HepG2 (cell line): Measurements from ENCODE around the gene PPP1R13L. TPM values are rescaled to one million over a fixed set of nuclear protein-coding genes. Genes with fewer than 3 reads are reported as not detected.

Experiments
- ATAC-seq: fragments of 200-7000 bp; cut with Tn5 transposase; 3 replicates; pipeline ENCODE4 v1.9.1; 2020; ENCODE audit warnings: mild to moderate bottlenecking, moderate library complexity
- BruUV-seq: library from RNA; stranded (reverse); fragments of 400-500 nt; replicated peaks from 2 replicates; lab custom pipeline; 2021; lab: Mats Ljungman, UMichigan
- CTCF ChIA-PET: fragments of 300-600 bp; formaldehyde crosslinking; extraction: SDS; loops from one replicate; lab custom pipeline; 2021; ENCODE audit warnings: low total read pairs, inconsistent platforms, low intra/inter-chr PET ratio; lab: Yijun Ruan, JAX
- POLR2A ChIA-PET: fragments of 350-600 bp; sonication (Branson Sonifier 250); formaldehyde crosslinking; loops from one replicate; lab custom pipeline; 2020; ENCODE audit warnings: antibody characterized with exemption, inconsistent platforms; lab: Yijun Ruan, JAX
- DNase-seq: peaks from one replicate; pipeline ENCODE4 v3.0.0-alpha.2; 2015; ENCODE audit warnings: low spot score
- FAIRE-seq: peaks from 3 replicates; lab custom pipeline; 2011; peaks lifted over from hg19 to GRCh38; lab: Jason Lieb, UNC
- H2AFZ ChIP-seq: one replicate; pipeline ENCODE4 v1.6.1; 2011; ENCODE audit warnings: low read length, inconsistent platforms
- H3K27ac ChIP-seq: fragments of 300-600 bp; 3 replicates; pipeline ENCODE4 v1.8.0; 2011; ENCODE audit warnings: mixed run types, mild to moderate bottlenecking, mixed read lengths, low read length, inconsistent platforms; ENCODE audit not compliant: insufficient read depth; ENCODE audit errors: extremely low read length
- H3K27me3 ChIP-seq, 2 experiments: fragments of 200-600 bp in 1 of 2; 2 replicates in 1 of 2; 3 replicates in 1 of 2; pipeline versions ENCODE4 v1.6.0 to v1.8.0; 2011; ENCODE audit warnings: low read length in 2 of 2, mild to moderate bottlenecking in 2 of 2, moderate library complexity in 2 of 2, inconsistent platforms in 1 of 2; ENCODE audit not compliant: insufficient read depth in 2 of 2, control insufficient read depth in 1 of 2
- H3K36me3 ChIP-seq, 2 experiments: fragments of 200-600 bp in 1 of 2; replicated peaks in 1 of 2; 2 replicates in 1 of 2; 3 replicates in 1 of 2; pipeline versions ENCODE4 v1.5.1 to v1.8.0; 2011; ENCODE audit warnings: low read length in 2 of 2, inconsistent platforms in 1 of 2; ENCODE audit not compliant: insufficient read depth in 2 of 2, control insufficient read depth in 1 of 2
- H3K4me1 ChIP-seq: 2 replicates; pipeline ENCODE4 v1.5.1; 2012; ENCODE audit warnings: low read length, inconsistent platforms; ENCODE audit not compliant: insufficient read depth
- H3K4me2 ChIP-seq: 2 replicates; pipeline ENCODE4 v1.6.0; 2011; ENCODE audit warnings: low read depth, low read length, inconsistent platforms
- H3K4me3 ChIP-seq, 3 experiments: fragments of 200-600 bp in 1 of 3; sonication (generic), shearing (Covaris generic) in 1 of 3; replicated peaks in 1 of 3; 2 replicates each; pipeline ENCODE4 v1.5.1; 2011 to 2016; ENCODE audit warnings: low read length in 3 of 3, inconsistent platforms in 2 of 3, low read depth in 2 of 3, mild to moderate bottlenecking in 2 of 3, control low read depth in 1 of 3, mixed read lengths in 1 of 3; ENCODE audit not compliant: insufficient read depth in 1 of 3
- H3K79me2 ChIP-seq: one replicate; pipeline ENCODE4 v1.6.1; 2011; ENCODE audit warnings: low read length, inconsistent platforms; ENCODE audit not compliant: insufficient read depth
- H3K9ac ChIP-seq: 2 replicates; pipeline ENCODE4 v1.6.0; 2011; ENCODE audit warnings: mild to moderate bottlenecking, low read depth, low read length, inconsistent platforms; ENCODE audit not compliant: insufficient read depth
- H3K9me3 ChIP-seq: 2 replicates; pipeline ENCODE4 v1.5.1; 2012; ENCODE audit warnings: mild to moderate bottlenecking, low read length
- H4K20me1 ChIP-seq: 2 replicates; pipeline ENCODE4 v1.6.0; 2011; ENCODE audit warnings: inconsistent platforms, mild to moderate bottlenecking, low read length, moderate library complexity; ENCODE audit not compliant: insufficient read depth
- DDIT3 ChIP-seq: sonication (generic); formaldehyde crosslinking; IDR thresholded peaks from 2 replicates; pipeline ENCODE4 v1.4.0; 2020; ENCODE audit warnings: mild to moderate bottlenecking, missing genetic modification reagents
- DMTF1 ChIP-seq: sonication (generic); formaldehyde crosslinking; IDR thresholded peaks from 2 replicates; pipeline ENCODE4 v1.4.0; 2020; ENCODE audit warnings: mild to moderate bottlenecking, missing genetic modification reagents
- FOSL1 ChIP-seq: sonication (generic); formaldehyde crosslinking; IDR thresholded peaks from 2 replicates; pipeline ENCODE4 v1.9.0; 2021; ENCODE audit warnings: missing genetic modification reagents, borderline replicate concordance
- PATZ1 ChIP-seq: sonication (generic); formaldehyde crosslinking; IDR thresholded peaks from 2 replicates; pipeline ENCODE4 v1.4.0; 2020; ENCODE audit warnings: missing genetic modification reagents
- RERE ChIP-seq: IDR thresholded peaks from 2 replicates; pipeline ENCODE4 v1.6.1; 2016; ENCODE audit warnings: low read depth, missing genetic modification reagents, missing compliant biosample characterization
- RFX5 ChIP-seq: IDR thresholded peaks from 2 replicates; pipeline ENCODE4 v1.6.1; 2011; ENCODE audit warnings: low read depth, low read length, improper control_type of control experiment
- TBP ChIP-seq: sonication (generic); formaldehyde crosslinking; IDR thresholded peaks from 2 replicates; pipeline ENCODE4 v1.5.0; 2020; ENCODE audit warnings: missing genetic modification reagents
- ZNF232 ChIP-seq: sonication (generic); formaldehyde crosslinking; IDR thresholded peaks from 2 replicates; pipeline ENCODE4 v1.4.0; 2020; ENCODE audit warnings: missing genetic modification reagents, borderline replicate concordance
- ZNF468 ChIP-seq: sonication (generic); formaldehyde crosslinking; IDR thresholded peaks from 2 replicates; pipeline ENCODE4 v1.8.0; 2022; ENCODE audit warnings: mild to moderate bottlenecking, moderate library complexity, missing genetic modification reagents
- ZSCAN5A ChIP-seq: sonication (generic); formaldehyde crosslinking; IDR thresholded peaks from 2 replicates; pipeline ENCODE4 v1.8.0; 2022; ENCODE audit warnings: mild to moderate bottlenecking, missing genetic modification reagents, borderline replicate concordance
- WGBS: methylation state at CpG from one replicate; pipeline ENCODE4 v1.1.6; 2017; ENCODE audit warnings: low lambda C conversion rate; 5-methylcytosine and 5-hydroxymethylcytosine counted together
- in situ Hi-C: cut with HindIII; loops from 2 replicates; pipeline ENCODE4 v1.10.0; 2017; ENCODE audit warnings: low pct_unique_long_range_greater_than_20kb; ENCODE audit not compliant: extremely low pct_ligation_motif_present
- intact Hi-C: fragments of 100-400 bp; cut with micrococcal nuclease; formaldehyde crosslinking; loops from one replicate; pipeline ENCODE4 v1.10.0; 2022; ENCODE audit not compliant: unreplicated experiment
- polyA plus RNA-seq, 8 experiments: library from polyadenylated mRNA; depleted of rRNA in 3 of 8; stranded (reverse) in 7 of 8; unstranded in 1 of 8; fragments of >200 nt; fragmentation: Illumina TruSeq in 4 of 8; extraction: Trizol in 4 of 8; gene quantifications; 2 replicates each; pipeline versions ENCODE4 v1.2.1 to v1.2.3, GENCODE V29; 2011 to 2016; ENCODE audit warnings: low read depth in 4 of 8, missing spikeins in 1 of 8, mixed read lengths in 1 of 8; ENCODE audit not compliant: insufficient read depth in 1 of 8
- total RNA-seq, 5 experiments: library from RNA; depleted of rRNA; stranded (reverse); fragments of >200 nt; fragmentation: Illumina TruSeq; extraction: Trizol; gene quantifications; 2 replicates each; pipeline ENCODE4 v1.2.3, GENCODE V29; 2016; ENCODE audit warnings: low read depth in 1 of 5
- TF ChIP-seq, protein P1 (sequence below): sonication (generic); formaldehyde crosslinking; IDR thresholded peaks from 2 replicates; pipeline ENCODE4 v1.4.0; 2020; ENCODE audit warnings: missing genetic modification reagents

The PPP1R13L gene
- total and polyA plus RNA-seq, 2 of the 13 experiments (the other 11 are each of a cell fraction or from before 2014, with no cell fraction given) = 1.3 to 6.6 TPM

DNA sequence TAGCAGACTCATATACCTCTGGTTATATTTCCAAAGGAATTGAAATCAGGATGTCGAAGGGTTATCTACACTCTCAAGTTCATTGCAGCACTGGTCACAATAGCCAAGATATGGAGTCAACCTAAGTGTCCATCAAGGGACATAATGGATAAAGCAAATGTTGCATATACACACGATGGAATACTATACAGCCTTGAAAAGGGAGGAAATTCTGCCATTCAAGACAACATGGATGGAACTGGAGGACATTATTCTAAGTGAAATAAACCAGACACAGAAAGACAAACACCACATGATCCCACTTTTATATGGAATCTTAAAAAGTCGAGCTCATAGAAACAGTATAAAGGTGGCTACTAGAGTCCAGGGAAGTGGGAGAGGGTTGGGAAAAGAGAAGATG lies 32.5 kb upstream of the PPP1R13L start:
- ATAC-seq = no peak
- Histone ChIP-seq H3K27me3 (no peaks in the 10 kb centered on the region), H3K27ac (no peak overlapping the region), H3K4me2 (no peak overlapping the region), H3K9me3 (no peaks in the 10 kb centered on the region), H4K20me1 (no peaks in the 10 kb centered on the region), H3K36me3 (no peaks in the 10 kb centered on the region), H2AFZ (no peak overlapping the region), H3K79me2 (no peaks in the 10 kb centered on the region), H3K4me3 (no peak overlapping the region), H3K9ac (no peak overlapping the region), H3K4me1 (peaks cover 44% of the 10 kb centered on the region)
- CTCF ChIA-PET = interaction anchor here (1.6 to 4.4 kb wide), 2 partner anchors 41 to 42 kb away, joined by 4 to 117 read pairs; no protein-coding TSS in a partner anchor
- no peak for DNase-seq
- in situ Hi-C loops = no loop called here
- no TSS peak for BruUV-seq
- FAIRE-seq = no peak
- intact Hi-C loops = no loop called here
- 26% methylated on average over 3 of the region's 3 CpGs for WGBS
- POLR2A ChIA-PET = no interaction called here
- TF ChIP-seq FOSL1 (CRISPR knock-in tag) (no peak), PATZ1 (CRISPR knock-in tag) (no peak), ZNF468 (no peak), RFX5 (no peak), ZSCAN5A (CRISPR knock-in tag) (no peak), ZNF232 (no peak), DDIT3 (no peak), DMTF1 (no peak), RERE (no peak), TBP (CRISPR knock-in tag) (no peak)
- TF ChIP-seq, protein P1, sequence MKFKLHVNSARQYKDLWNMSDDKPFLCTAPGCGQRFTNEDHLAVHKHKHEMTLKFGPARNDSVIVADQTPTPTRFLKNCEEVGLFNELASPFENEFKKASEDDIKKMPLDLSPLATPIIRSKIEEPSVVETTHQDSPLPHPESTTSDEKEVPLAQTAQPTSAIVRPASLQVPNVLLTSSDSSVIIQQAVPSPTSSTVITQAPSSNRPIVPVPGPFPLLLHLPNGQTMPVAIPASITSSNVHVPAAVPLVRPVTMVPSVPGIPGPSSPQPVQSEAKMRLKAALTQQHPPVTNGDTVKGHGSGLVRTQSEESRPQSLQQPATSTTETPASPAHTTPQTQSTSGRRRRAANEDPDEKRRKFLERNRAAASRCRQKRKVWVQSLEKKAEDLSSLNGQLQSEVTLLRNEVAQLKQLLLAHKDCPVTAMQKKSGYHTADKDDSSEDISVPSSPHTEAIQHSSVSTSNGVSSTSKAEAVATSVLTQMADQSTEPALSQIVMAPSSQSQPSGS (CRISPR knock-in tag) = no peak
